MM.1S (cell line): ENCODE measurements around the gene ZMYND10.

Experiments used
- DNase-seq: peaks from one replicate; pipeline ENCODE4 v3.0.0-alpha.2; 2015
- H2AFZ ChIP-seq: fragments of 300-600 bp; sonication (generic); 2 replicates; pipeline ENCODE4 v1.6.0; 2016; ENCODE audit warnings: antibody characterized with exemption, low read length
- H3F3A ChIP-seq: fragments of 300-600 bp; sonication (generic); 2 replicates; pipeline ENCODE4 v1.6.1; 2016; ENCODE audit warnings: mild to moderate bottlenecking, antibody characterized with exemption, low read length, moderate library complexity, mixed read lengths; ENCODE audit not compliant: insufficient read depth
- H3K27ac ChIP-seq: fragments of 300-600 bp; sonication (generic); 2 replicates; pipeline ENCODE4 v1.5.1; 2016; ENCODE audit warnings: mild to moderate bottlenecking, low read length
- H3K27me3 ChIP-seq: fragments of 300-600 bp; sonication (generic); replicated peaks from 2 replicates; pipeline ENCODE4 v1.6.0; 2016; ENCODE audit warnings: low read length; ENCODE audit not compliant: insufficient read depth
- H3K36me3 ChIP-seq: fragments of 300-600 bp; sonication (generic); replicated peaks from 2 replicates; pipeline ENCODE4 v1.6.1; 2016; ENCODE audit warnings: mild to moderate bottlenecking, low read length, mixed read lengths; ENCODE audit not compliant: insufficient read depth
- H3K4me1 ChIP-seq: fragments of 300-600 bp; sonication (generic); 2 replicates; pipeline ENCODE4 v1.6.1; 2016; ENCODE audit warnings: low read length, mixed read lengths
- H3K4me2 ChIP-seq: fragments of 300-600 bp; sonication (generic); 2 replicates; pipeline ENCODE4 v1.6.0; 2016; ENCODE audit warnings: low read depth, low read length
- H3K4me3 ChIP-seq: fragments of 300-600 bp; sonication (generic); 2 replicates; pipeline ENCODE4 v1.5.1; 2016; ENCODE audit warnings: low read length, mixed read lengths
- H3K79me2 ChIP-seq: fragments of 300-600 bp; sonication (generic); 2 replicates; pipeline ENCODE4 v1.6.1; 2016; ENCODE audit warnings: mixed run types, low read length, mixed read lengths
- H3K9ac ChIP-seq: fragments of 300-600 bp; sonication (generic); 2 replicates; pipeline ENCODE4 v1.6.1; 2016; ENCODE audit warnings: low read length, mixed read lengths
- H3K9me2 ChIP-seq: fragments of 300-600 bp; sonication (generic); replicated peaks from 2 replicates; pipeline ENCODE4 v1.6.1; 2016; ENCODE audit warnings: mild to moderate bottlenecking, low read length, mixed read lengths; ENCODE audit not compliant: insufficient read depth
- H3K9me3 ChIP-seq: fragments of 300-600 bp; sonication (generic); replicated peaks from 2 replicates; pipeline ENCODE4 v1.6.1; 2016; ENCODE audit warnings: mild to moderate bottlenecking, low read length, mixed read lengths; ENCODE audit not compliant: insufficient read depth
- H4K20me1 ChIP-seq: fragments of 300-600 bp; sonication (generic); 2 replicates; pipeline ENCODE4 v1.6.1; 2016; ENCODE audit warnings: mild to moderate bottlenecking, low read length, moderate library complexity, mixed read lengths; ENCODE audit not compliant: insufficient read depth
- CTCF ChIP-seq: fragments of 300-600 bp; sonication (generic); IDR thresholded peaks from 2 replicates; pipeline ENCODE4 v1.5.1; 2016; ENCODE audit warnings: antibody characterized with exemption, low read length, mixed read lengths
- EZH2 ChIP-seq: fragments of 300-600 bp; sonication (generic); optimal IDR thresholded peaks from 2 replicates; pipeline ENCODE3; 2017; ENCODE audit warnings: low read depth, mild to moderate bottlenecking, antibody characterized with exemption, low read length, mixed read lengths
- EZH2phosphoT487 ChIP-seq: fragments of 300-600 bp; sonication (generic); IDR thresholded peaks from 2 replicates; pipeline ENCODE4 v1.6.1; 2018; ENCODE audit warnings: antibody characterized with exemption, low read length

ZMYND10 gene

GRCh38 chr3:50345586-50346234, at the start of gene ZMYND10:
ZMYND10 (minus strand) TSS chr3:50345732; CDS start chr3:50345579, 153 bp downstream.
- Histone ChIP-seq H3K4me1 (peaks cover 16% of the 10 kb centered on the region; the same call in 1 of the 2 replicates), H2AFZ (peak within 1 kb of the TSS; percentile 73), H3K9me2 (no peaks in the 10 kb centered on the region), H3F3A (0 out of 2 replicates have a peak, but pooled peaks cover 2% of the 10 kb centered on the region), H4K20me1 (no peaks in the 10 kb centered on the region), H3K4me2 (peak within 1 kb of the TSS; percentile 85), H3K4me3 (peak within 1 kb of the TSS; percentile 61), H3K9me3 (no peaks in the 10 kb centered on the region), H3K27ac (no peak within 1 kb of the TSS), H3K79me2 (peaks cover 19% of the 10 kb centered on the region), H3K36me3 (no peaks in the 10 kb centered on the region), H3K27me3 (0 out of 2 replicates have a peak, but pooled peaks cover under 1% of the 10 kb centered on the region), H3K9ac (peak within 1 kb of the TSS; percentile 36)
- peak; percentile 66 for DNase-seq
- TF ChIP-seq EZH2 (no peak), EZH2phosphoT487 (no peak), CTCF (no peak)

- H3K4me1 ChIP-seq = no peaks in the 10 kb centered on the region
- no peak overlapping the region for H3K4me3 ChIP-seq
- peaks cover 62% of the 10 kb centered on the region for H3K27me3 ChIP-seq
- H3K4me2 ChIP-seq = no peak overlapping the region
- H3K36me3 ChIP-seq = no peaks in the 10 kb centered on the region
- no peaks in the 10 kb centered on the region for H3K9me3 ChIP-seq
- H3K9me2 ChIP-seq = no peaks in the 10 kb centered on the region
- no peaks in the 10 kb centered on the region for H4K20me1 ChIP-seq
- TF ChIP-seq EZH2 = no peak
- no peak overlapping the region for H2AFZ ChIP-seq
- H3F3A ChIP-seq = no peaks in the 10 kb centered on the region
- H3K27ac ChIP-seq = no peak overlapping the region
- no peak overlapping the region for H3K9ac ChIP-seq
- no peaks in the 10 kb centered on the region for H3K79me2 ChIP-seq
- no peak for DNase-seq
Measured at GRCh38 chr3:50393061-50393460, 47.5 kb upstream of the ZMYND10 start.

GRCh38 chr3:50392101-50392715, 46.7 kb upstream of the ZMYND10 start:
- H3K4me2 ChIP-seq = no peak overlapping the region
- H4K20me1 ChIP-seq = no peaks in the 10 kb centered on the region
- H3K9me2 ChIP-seq = no peaks in the 10 kb centered on the region
- TF ChIP-seq EZH2 (no peak), CTCF (no peak), EZH2phosphoT487 (no peak)
- H2AFZ ChIP-seq = no peak overlapping the region
- no peak overlapping the region for H3K4me3 ChIP-seq
- H3K4me1 ChIP-seq = no peaks in the 10 kb centered on the region
- H3K27me3 ChIP-seq = peaks cover 66% of the 10 kb centered on the region
- H3K9ac ChIP-seq = no peak overlapping the region
- no peaks in the 10 kb centered on the region for H3K9me3 ChIP-seq
- no peak overlapping the region for H3K27ac ChIP-seq
- DNase-seq = no peak
- H3K79me2 ChIP-seq = no peaks in the 10 kb centered on the region
- H3F3A ChIP-seq = no peaks in the 10 kb centered on the region
- no peaks in the 10 kb centered on the region for H3K36me3 ChIP-seq
